GM18520 (cell line): ENCODE results near the gene MSRB2.
"Not testable (repeated sequence)": the region's sequence is repeated elsewhere in the genome, so short reads cannot be mapped to it uniquely, and the experiment has no call there.

ENCODE experiments used
- ATAC-seq: cut with Tn5 transposase; IDR thresholded peaks from one replicate; pipeline ENCODE4 v1.9.1; 2021; ENCODE audit not compliant: unreplicated experiment

MSRB2 gene

GRCh38 chr10:23070092-23070912 is 25.1 kb upstream of the MSRB2 start:
- ATAC-seq: not testable (repeated sequence)

- peak; percentile 36 for ATAC-seq
Measured at GRCh38 chr10:23070913-23071218, 24.5 kb upstream of the MSRB2 start.

GRCh38 chr10:23072593-23072992 is 22.8 kb upstream of the MSRB2 start:
- not testable (repeated sequence) for ATAC-seq

GRCh38 chr10:23073527-23073926 is 21.9 kb upstream of the MSRB2 start:
- ATAC-seq: no peak

- ATAC-seq: no peak
Measured at GRCh38 chr10:23075672-23076071, 19.7 kb upstream of the MSRB2 start.

- no peak for ATAC-seq
Measured at GRCh38 chr10:23078114-23078513, 17.3 kb upstream of the MSRB2 start.

- ATAC-seq: no peak
Measured at GRCh38 chr10:23079700-23080099, 15.7 kb upstream of the MSRB2 start.

- ATAC-seq: no peak
Measured at GRCh38 chr10:23080262-23080661, 15.1 kb upstream of the MSRB2 start.

GRCh38 chr10:23081221-23081750 is 14.1 kb upstream of the MSRB2 start:
- ATAC-seq: no peak

- ATAC-seq: no peak
Measured at GRCh38 chr10:23081891-23082290, 13.5 kb upstream of the MSRB2 start.

- no peak for ATAC-seq
Measured at GRCh38 chr10:23088609-23089008, 6.8 kb upstream of the MSRB2 start.

- no peak for ATAC-seq
Measured at GRCh38 chr10:23094786-23095403, 484 bp upstream of the MSRB2 start.

- peak; percentile 10 for ATAC-seq
Measured at GRCh38 chr10:23095966-23096801, 805 bp downstream of the MSRB2 start.

GRCh38 chr10:23096802-23097549 is 1.6 kb downstream of the MSRB2 start:
- no peak for ATAC-seq

- no peak for ATAC-seq
Measured at GRCh38 chr10:23099079-23099478, 3.7 kb downstream of the MSRB2 start.

GRCh38 chr10:23099816-23100215 is 4.4 kb downstream of the MSRB2 start:
- ATAC-seq: no peak

- no peak for ATAC-seq
Measured at GRCh38 chr10:23100331-23101030, 5.1 kb downstream of the MSRB2 start.

GRCh38 chr10:23106331-23107072 is 11.1 kb downstream of the MSRB2 start:
- no peak for ATAC-seq

- ATAC-seq: no peak
Measured at GRCh38 chr10:23110722-23111516, 15.5 kb downstream of the MSRB2 start.
